ENCODE results near the gene PHACTR1.

DNA sequence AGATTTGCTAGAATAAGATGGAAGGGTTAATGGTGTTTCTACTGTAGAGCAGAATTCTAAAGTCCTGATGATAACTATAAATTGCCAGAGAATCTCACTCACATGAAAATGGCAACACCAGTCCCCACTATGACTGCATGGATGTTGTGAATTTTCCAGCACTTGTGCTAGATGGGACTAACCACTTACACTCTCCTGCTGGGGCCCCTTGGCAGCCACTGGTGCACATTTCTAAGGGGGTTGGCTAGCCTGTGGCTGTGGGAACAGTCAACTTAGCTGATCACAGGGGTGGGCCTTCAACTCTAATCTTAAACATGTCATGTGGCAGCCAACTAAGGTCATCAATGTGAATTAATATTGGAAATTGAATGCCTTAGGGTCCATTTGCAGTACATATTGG is 271.2 kb downstream of the PHACTR1 start:
- TF ChIP-seq, protein P1, sequence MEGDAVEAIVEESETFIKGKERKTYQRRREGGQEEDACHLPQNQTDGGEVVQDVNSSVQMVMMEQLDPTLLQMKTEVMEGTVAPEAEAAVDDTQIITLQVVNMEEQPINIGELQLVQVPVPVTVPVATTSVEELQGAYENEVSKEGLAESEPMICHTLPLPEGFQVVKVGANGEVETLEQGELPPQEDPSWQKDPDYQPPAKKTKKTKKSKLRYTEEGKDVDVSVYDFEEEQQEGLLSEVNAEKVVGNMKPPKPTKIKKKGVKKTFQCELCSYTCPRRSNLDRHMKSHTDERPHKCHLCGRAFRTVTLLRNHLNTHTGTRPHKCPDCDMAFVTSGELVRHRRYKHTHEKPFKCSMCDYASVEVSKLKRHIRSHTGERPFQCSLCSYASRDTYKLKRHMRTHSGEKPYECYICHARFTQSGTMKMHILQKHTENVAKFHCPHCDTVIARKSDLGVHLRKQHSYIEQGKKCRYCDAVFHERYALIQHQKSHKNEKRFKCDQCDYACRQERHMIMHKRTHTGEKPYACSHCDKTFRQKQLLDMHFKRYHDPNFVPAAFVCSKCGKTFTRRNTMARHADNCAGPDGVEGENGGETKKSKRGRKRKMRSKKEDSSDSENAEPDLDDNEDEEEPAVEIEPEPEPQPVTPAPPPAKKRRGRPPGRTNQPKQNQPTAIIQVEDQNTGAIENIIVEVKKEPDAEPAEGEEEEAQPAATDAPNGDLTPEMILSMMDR (IDR thresholded peaks at IDR 0.05; ENCODE audit: low read depth, low read length, missing input control): no peak
- TF ChIP-seq YY1 (IDR thresholded peaks at IDR 0.05): no peak

Measured in liver (tissue), 2 donors.